HepG2 (cell line): ENCODE measurements around the gene SLC22A31. TPM values are rescaled to one million over a fixed set of nuclear protein-coding genes. Genes with fewer than 3 reads are reported as not detected.
"Not testable (repeated sequence)": the region's sequence is repeated elsewhere in the genome, so short reads cannot be mapped to it uniquely, and the experiment has no call there.

ENCODE experiments used
- ATAC-seq: fragments of 200-7000 bp; cut with Tn5 transposase; 3 replicates; pipeline ENCODE4 v1.9.1; 2020; ENCODE audit warnings: mild to moderate bottlenecking, moderate library complexity
- BruUV-seq: library from RNA; stranded (reverse); fragments of 400-500 nt; replicated peaks from 2 replicates; lab custom pipeline; 2021; lab: Mats Ljungman, UMichigan
- CTCF ChIA-PET: fragments of 300-600 bp; formaldehyde crosslinking; extraction: SDS; loops from one replicate; lab custom pipeline; 2021; ENCODE audit warnings: low total read pairs, inconsistent platforms, low intra/inter-chr PET ratio; lab: Yijun Ruan, JAX
- POLR2A ChIA-PET: fragments of 350-600 bp; sonication (Branson Sonifier 250); formaldehyde crosslinking; loops from one replicate; lab custom pipeline; 2020; ENCODE audit warnings: antibody characterized with exemption, inconsistent platforms; lab: Yijun Ruan, JAX
- DNase-seq: peaks from one replicate; pipeline ENCODE4 v3.0.0-alpha.2; 2015; ENCODE audit warnings: low spot score
- FAIRE-seq: peaks from 3 replicates; lab custom pipeline; 2011; peaks lifted over from hg19 to GRCh38; lab: Jason Lieb, UNC
- H2AFZ ChIP-seq: one replicate; pipeline ENCODE4 v1.6.1; 2011; ENCODE audit warnings: low read length, inconsistent platforms
- H3K27ac ChIP-seq: fragments of 300-600 bp; 3 replicates; pipeline ENCODE4 v1.8.0; 2011; ENCODE audit warnings: mixed run types, mild to moderate bottlenecking, mixed read lengths, low read length, inconsistent platforms; ENCODE audit not compliant: insufficient read depth; ENCODE audit errors: extremely low read length
- H3K27me3 ChIP-seq, 2 experiments: fragments of 200-600 bp in 1 of 2; 2 replicates in 1 of 2; 3 replicates in 1 of 2; pipeline versions ENCODE4 v1.6.0 to v1.8.0; 2011; ENCODE audit warnings: low read length in 2 of 2, mild to moderate bottlenecking in 2 of 2, moderate library complexity in 2 of 2, inconsistent platforms in 1 of 2; ENCODE audit not compliant: insufficient read depth in 2 of 2, control insufficient read depth in 1 of 2
- H3K36me3 ChIP-seq, 2 experiments: fragments of 200-600 bp in 1 of 2; replicated peaks in 1 of 2; 2 replicates in 1 of 2; 3 replicates in 1 of 2; pipeline versions ENCODE4 v1.5.1 to v1.8.0; 2011; ENCODE audit warnings: low read length in 2 of 2, inconsistent platforms in 1 of 2; ENCODE audit not compliant: insufficient read depth in 2 of 2, control insufficient read depth in 1 of 2
- H3K4me1 ChIP-seq: 2 replicates; pipeline ENCODE4 v1.5.1; 2012; ENCODE audit warnings: low read length, inconsistent platforms; ENCODE audit not compliant: insufficient read depth
- H3K4me2 ChIP-seq: 2 replicates; pipeline ENCODE4 v1.6.0; 2011; ENCODE audit warnings: low read depth, low read length, inconsistent platforms
- H3K4me3 ChIP-seq, 3 experiments: fragments of 200-600 bp in 1 of 3; sonication (generic), shearing (Covaris generic) in 1 of 3; replicated peaks in 1 of 3; 2 replicates each; pipeline ENCODE4 v1.5.1; 2011 to 2016; ENCODE audit warnings: low read length in 3 of 3, inconsistent platforms in 2 of 3, low read depth in 2 of 3, mild to moderate bottlenecking in 2 of 3, control low read depth in 1 of 3, mixed read lengths in 1 of 3; ENCODE audit not compliant: insufficient read depth in 1 of 3
- H3K79me2 ChIP-seq: one replicate; pipeline ENCODE4 v1.6.1; 2011; ENCODE audit warnings: low read length, inconsistent platforms; ENCODE audit not compliant: insufficient read depth
- H3K9ac ChIP-seq: 2 replicates; pipeline ENCODE4 v1.6.0; 2011; ENCODE audit warnings: mild to moderate bottlenecking, low read depth, low read length, inconsistent platforms; ENCODE audit not compliant: insufficient read depth
- H3K9me3 ChIP-seq: 2 replicates; pipeline ENCODE4 v1.5.1; 2012; ENCODE audit warnings: mild to moderate bottlenecking, low read length
- H4K20me1 ChIP-seq: 2 replicates; pipeline ENCODE4 v1.6.0; 2011; ENCODE audit warnings: inconsistent platforms, mild to moderate bottlenecking, low read length, moderate library complexity; ENCODE audit not compliant: insufficient read depth
- AGO1 ChIP-seq: fragments of 200-400 bp; formaldehyde crosslinking; IDR thresholded peaks from 2 replicates; pipeline ENCODE4 v1.6.1; 2017; ENCODE audit warnings: mild to moderate bottlenecking, low read depth, low read length, moderate library complexity; ENCODE audit not compliant: poor library complexity, severe bottlenecking
- AGO2 ChIP-seq: fragments of 200-400 bp; formaldehyde crosslinking; optimal IDR thresholded peaks from 2 replicates; pipeline ENCODE3; 2017; ENCODE audit warnings: mild to moderate bottlenecking, low read depth, low read length, moderate library complexity
- HNRNPL ChIP-seq: fragments of 200-400 bp; formaldehyde crosslinking; IDR thresholded peaks from 2 replicates; pipeline ENCODE4 v1.6.1; 2017; ENCODE audit warnings: mild to moderate bottlenecking, low read depth, low read length
- MAX ChIP-seq: IDR thresholded peaks from 2 replicates; pipeline ENCODE4 v1.6.1; 2012; ENCODE audit warnings: inconsistent platforms
- SRSF1 ChIP-seq: fragments of 200-400 bp; formaldehyde crosslinking; optimal IDR thresholded peaks from 2 replicates; pipeline ENCODE3; 2017; ENCODE audit warnings: mild to moderate bottlenecking, low read depth, low read length, moderate library complexity
- TARDBP ChIP-seq: sonication (generic); formaldehyde crosslinking; IDR thresholded peaks from 2 replicates; pipeline ENCODE4 v1.8.0; 2022; ENCODE audit warnings: mild to moderate bottlenecking, missing genetic modification reagents
- ZNF589 ChIP-seq: sonication (generic); formaldehyde crosslinking; conservative IDR thresholded peaks from 2 replicates; pipeline ENCODE4 v1.8.0; 2022; ENCODE audit warnings: mild to moderate bottlenecking, moderate library complexity, missing genetic modification reagents
- WGBS: methylation state at CpG from one replicate; pipeline ENCODE4 v1.1.6; 2017; ENCODE audit warnings: low lambda C conversion rate; 5-methylcytosine and 5-hydroxymethylcytosine counted together
- in situ Hi-C: cut with HindIII; loops from 2 replicates; pipeline ENCODE4 v1.10.0; 2017; ENCODE audit warnings: low pct_unique_long_range_greater_than_20kb; ENCODE audit not compliant: extremely low pct_ligation_motif_present
- intact Hi-C: fragments of 100-400 bp; cut with micrococcal nuclease; formaldehyde crosslinking; loops from one replicate; pipeline ENCODE4 v1.10.0; 2022; ENCODE audit not compliant: unreplicated experiment
- polyA plus RNA-seq, 8 experiments: library from polyadenylated mRNA; depleted of rRNA in 3 of 8; stranded (reverse) in 7 of 8; unstranded in 1 of 8; fragments of >200 nt; fragmentation: Illumina TruSeq in 4 of 8; extraction: Trizol in 4 of 8; gene quantifications; 2 replicates each; pipeline versions ENCODE4 v1.2.1 to v1.2.3, GENCODE V29; 2011 to 2016; ENCODE audit warnings: low read depth in 4 of 8, missing spikeins in 1 of 8, mixed read lengths in 1 of 8; ENCODE audit not compliant: insufficient read depth in 1 of 8
- total RNA-seq, 5 experiments: library from RNA; depleted of rRNA; stranded (reverse); fragments of >200 nt; fragmentation: Illumina TruSeq; extraction: Trizol; gene quantifications; 2 replicates each; pipeline ENCODE4 v1.2.3, GENCODE V29; 2016; ENCODE audit warnings: low read depth in 1 of 5
- TF ChIP-seq, protein P1 (sequence below): sonication (generic); formaldehyde crosslinking; IDR thresholded peaks from 2 replicates; pipeline ENCODE4 v1.9.0; 2022; ENCODE audit warnings: low read depth, missing genetic modification reagents

SLC22A31 gene
- total and polyA plus RNA-seq, 2 of the 13 experiments (the other 11 are each of a cell fraction or from before 2014, with no cell fraction given) = 67.3 to 83.3 TPM

DNA sequence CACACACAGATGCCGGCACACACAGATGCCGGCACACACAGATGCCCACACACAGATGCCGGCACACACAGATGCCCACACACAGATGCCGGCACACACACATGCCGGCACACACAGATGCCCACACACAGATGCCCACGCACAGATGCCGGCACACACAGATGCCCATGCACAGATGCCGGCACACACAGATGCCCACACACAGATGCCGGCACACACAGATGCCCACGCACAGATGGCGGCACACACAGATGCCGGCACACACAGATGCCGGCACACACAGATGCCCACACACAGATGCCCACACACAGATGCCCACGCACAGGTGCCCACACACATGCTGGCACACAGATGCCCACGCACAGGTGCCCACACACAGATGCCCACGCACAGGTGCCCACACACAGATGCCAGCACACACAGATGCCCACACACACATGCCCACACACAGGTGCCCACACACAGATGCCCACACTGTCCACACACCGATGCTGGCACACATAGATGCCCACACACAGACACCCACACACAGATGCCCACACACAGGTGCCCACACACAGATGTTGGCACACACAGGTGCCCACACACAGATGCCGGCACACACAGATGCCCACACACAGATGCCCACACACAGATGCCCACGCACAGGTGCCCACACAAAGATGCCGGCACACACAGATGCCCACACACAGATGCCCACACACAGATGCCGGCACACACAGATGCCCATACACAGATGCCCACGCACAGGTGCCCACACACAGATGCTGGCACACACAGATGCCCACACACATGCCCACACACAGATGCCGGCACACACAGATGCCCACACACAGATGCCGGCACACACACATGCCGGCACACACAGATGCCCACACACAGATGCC, 11.6 kb downstream of the SLC22A31 start:
- POLR2A ChIA-PET, ATAC-seq, H3K36me3 ChIP-seq, H3K79me2 ChIP-seq, BruUV-seq, intact Hi-C loops, H2AFZ ChIP-seq, DNase-seq, H3K9me3 ChIP-seq, CTCF ChIA-PET, H3K27ac ChIP-seq, in situ Hi-C loops, FAIRE-seq: not testable (repeated sequence)
- peak overlapping the region in 1 of 3 experiments; percentile 86; a peak in 1 of 6 replicates for H3K4me3 ChIP-seq
- peaks cover 44% of the 10 kb centered on the region for H3K4me1 ChIP-seq
- WGBS = 88% methylated on average over 14 of the region's 25 CpGs
- peaks cover 44% of the 10 kb centered on the region for H4K20me1 ChIP-seq
- H3K4me2 ChIP-seq = peak overlapping the region; percentile 94
- TF ChIP-seq ZNF589 (CRISPR knock-in tag) (0 out of 2 replicates have a peak, but pooled peaks have one; percentile 21), AGO1 (peak; percentile 77), SRSF1 (peak; percentile 8), AGO2 (peak; percentile 81), HNRNPL (peak; percentile 100), MAX (peak; percentile 10; the same call in 1 of the 2 replicates), TARDBP (peak; percentile 35; the same call in 1 of the 2 replicates)
- TF ChIP-seq, protein P1, sequence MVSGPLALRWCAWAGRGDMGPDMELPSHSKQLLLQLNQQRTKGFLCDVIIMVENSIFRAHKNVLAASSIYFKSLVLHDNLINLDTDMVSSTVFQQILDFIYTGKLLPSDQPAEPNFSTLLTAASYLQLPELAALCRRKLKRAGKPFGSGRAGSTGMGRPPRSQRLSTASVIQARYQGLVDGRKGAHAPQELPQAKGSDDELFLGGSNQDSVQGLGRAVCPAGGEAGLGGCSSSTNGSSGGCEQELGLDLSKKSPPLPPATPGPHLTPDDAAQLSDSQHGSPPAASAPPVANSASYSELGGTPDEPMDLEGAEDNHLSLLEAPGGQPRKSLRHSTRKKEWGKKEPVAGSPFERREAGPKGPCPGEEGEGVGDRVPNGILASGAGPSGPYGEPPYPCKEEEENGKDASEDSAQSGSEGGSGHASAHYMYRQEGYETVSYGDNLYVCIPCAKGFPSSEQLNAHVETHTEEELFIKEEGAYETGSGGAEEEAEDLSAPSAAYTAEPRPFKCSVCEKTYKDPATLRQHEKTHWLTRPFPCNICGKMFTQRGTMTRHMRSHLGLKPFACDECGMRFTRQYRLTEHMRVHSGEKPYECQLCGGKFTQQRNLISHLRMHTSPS (CRISPR knock-in tag) = peak; percentile 54
- H3K27me3 ChIP-seq = peaks cover 0 to 18% of the 10 kb centered on the region in 2 experiments; a peak in 3 of 5 replicates
- 0 out of 2 replicates have a peak overlapping the region, but pooled peaks have one; percentile 82 for H3K9ac ChIP-seq
